Fibroblast of skin of right biceps (primary cell): ENCODE results near the gene DMAP1.

ENCODE experiments used
- DNase-seq: peaks from one replicate; pipeline ENCODE4 v3.0.0-alpha.2; 2013

DMAP1 gene

GRCh38 chr1:44256762-44257554 is 43.7 kb downstream of the DMAP1 start:
- DNase-seq, result no peak

- DNase-seq, result no peak
Observed at GRCh38 chr1:44259090-44259489, 45.8 kb downstream of the DMAP1 start.

- no peak for DNase-seq
Observed at GRCh38 chr1:44260792-44261170, 47.5 kb downstream of the DMAP1 start.

- DNase-seq, result no peak
Observed at GRCh38 chr1:44261171-44261817, 48.0 kb downstream of the DMAP1 start.

GRCh38 chr1:44261962-44262361 is 48.7 kb downstream of the DMAP1 start:
- no peak for DNase-seq

GRCh38 chr1:44262414-44262813 is 49.1 kb downstream of the DMAP1 start:
- DNase-seq, result no peak

GRCh38 chr1:44262816-44263567 is 49.7 kb downstream of the DMAP1 start:
- DNase-seq, result no peak

GRCh38 chr1:44263568-44264450 is 50.5 kb downstream of the DMAP1 start:
- DNase-seq, result no peak

- no peak for DNase-seq
Observed at GRCh38 chr1:44264451-44264771, 51.1 kb downstream of the DMAP1 start.

GRCh38 chr1:44265656-44266358 is 52.5 kb downstream of the DMAP1 start:
- DNase-seq, result no peak

GRCh38 chr1:44266400-44267344 is 53.4 kb downstream of the DMAP1 start:
- DNase-seq, result no peak

- DNase-seq, result no peak
Observed at GRCh38 chr1:44267438-44267837, 54.2 kb downstream of the DMAP1 start.

GRCh38 chr1:44268054-44268453 is 54.8 kb downstream of the DMAP1 start:
- no peak for DNase-seq
